ENCODE data around the gene TMEM179B. TPM values are rescaled to one million over a fixed set of nuclear protein-coding genes. Genes with fewer than 3 reads are reported as not detected.
A peak's percentile ranks its signal among the peaks of the same experiment; 100 is the strongest.

Gene TMEM179B
- total and polyA plus RNA-seq, 9 of the 15 experiments (the other 6 are each of a cell fraction or from before 2014, with no cell fraction given) = 27.7 to 105 (median 37.0) TPM

- TF ChIP-seq E2F3 (CRISPR knock-in tag; IDR thresholded peaks at IDR 0.05) = no peak
- no peak for TF ChIP-seq PATZ1 (CRISPR knock-in tag; IDR thresholded peaks at IDR 0.05; ENCODE audit: borderline replicate concordance)
- no peak for TF ChIP-seq NR4A1 (CRISPR knock-in tag; IDR thresholded peaks at IDR 0.05)
- TF ChIP-seq NR4A1 (tag; IDR thresholded peaks at IDR 0.05) = no peak
- no peak for TF ChIP-seq STAT5A (IDR thresholded peaks at IDR 0.05; ENCODE audit: borderline replicate concordance, low read length)
- TF ChIP-seq AFF1 (IDR thresholded peaks at IDR 0.05; ENCODE audit: low read depth in 1 of 2, partially characterized antibody in 2 of 2) = peak in 1 of 2 experiments; percentile 11
- no peak for TF ChIP-seq MEIS2 (IDR thresholded peaks at IDR 0.05; ENCODE audit: partially characterized antibody)
- TF ChIP-seq PHF21A (IDR thresholded peaks at IDR 0.05; ENCODE audit: borderline replicate concordance, low read depth) = no peak
- TF ChIP-seq ZNF778 (CRISPR knock-in tag; IDR thresholded peaks at IDR 0.05) = no peak
- no peak for TF ChIP-seq ATF7 (IDR thresholded peaks at IDR 0.05)
- TF ChIP-seq ZC3H4 (CRISPR knock-in tag; IDR thresholded peaks at IDR 0.05; ENCODE audit: borderline replicate concordance) = no peak
- no peak for TF ChIP-seq SPI1 (IDR thresholded peaks at IDR 0.05; ENCODE audit: borderline replicate concordance, low read depth, low read length)
- TF ChIP-seq TARDBP (IDR thresholded peaks at IDR 0.05) = no peak
- no peak for TF ChIP-seq KLF1 (tag; IDR thresholded peaks at IDR 0.05)
- no peak for TF ChIP-seq NONO (IDR thresholded peaks at IDR 0.05; ENCODE audit: low read depth in 2 of 2, low read length in 1 of 2)
- TF ChIP-seq ZNF512 (tag; IDR thresholded peaks at IDR 0.05) = no peak
- no peak for TF ChIP-seq ZNF445 (CRISPR knock-in tag; IDR thresholded peaks at IDR 0.05; ENCODE audit: low read depth)
- TF ChIP-seq ZNF431 (CRISPR knock-in tag; IDR thresholded peaks at IDR 0.05) = no peak
- TF ChIP-seq ZFP36 (IDR thresholded peaks at IDR 0.05; ENCODE audit: low read depth, low read length, partially characterized antibody) = no peak
- no peak for TF ChIP-seq RBFOX2 (IDR thresholded peaks at IDR 0.05; ENCODE audit: low read depth, low read length)
- TF ChIP-seq ZNF696 (CRISPR knock-in tag; conservative IDR thresholded peaks at IDR 0.05) = no peak
- peak; percentile 37 for TF ChIP-seq SAP30 (IDR thresholded peaks at IDR 0.05; ENCODE audit: borderline replicate concordance, insufficient read depth, low read depth, low read length, poor library complexity, severe bottlenecking)
- TF ChIP-seq DACH1 (IDR thresholded peaks at IDR 0.05; ENCODE audit: partially characterized antibody) = no peak
These were observed 18.8 kb downstream of the TMEM179B start (continued) for GRCh38 chr11:62805961-62806441.
